Neural crest cell (in vitro differentiated cells): ENCODE data around the gene VPS45. TPM values are rescaled to one million over a fixed set of nuclear protein-coding genes. Genes with fewer than 3 reads are reported as not detected.
A peak's percentile ranks its signal among the peaks of the same experiment; 100 is the strongest.

Source experiments
- DNase-seq: peaks from one replicate; pipeline ENCODE4 v3.0.0; 2021; ENCODE audit warnings: low read depth, mixed read lengths, low spot score
- H3K27ac Mint-ChIP-seq: one replicate; pipeline ENCODE4 v1.8.0; 2021; ENCODE audit warnings: mild to moderate bottlenecking, mixed read lengths; ENCODE audit not compliant: unreplicated experiment
- H3K27me3 Mint-ChIP-seq: 2 replicates; pipeline ENCODE4 v1.8.0; 2021; ENCODE audit warnings: low read depth, mild to moderate bottlenecking, mixed read lengths
- H3K36me3 Mint-ChIP-seq: 2 replicates; pipeline ENCODE4 v1.8.0; 2021; ENCODE audit warnings: low read depth, mild to moderate bottlenecking, mixed read lengths
- H3K4me1 Mint-ChIP-seq: 2 replicates; pipeline ENCODE4 v1.8.0; 2021; ENCODE audit warnings: mixed read lengths
- H3K4me3 Mint-ChIP-seq: one replicate; pipeline ENCODE4 v1.8.0; 2021; ENCODE audit warnings: mild to moderate bottlenecking, mixed read lengths
- H3K9me3 Mint-ChIP-seq: 2 replicates; pipeline ENCODE4 v1.8.0; 2021; ENCODE audit warnings: mixed read lengths
- CTCF ChIP-seq: fragments of 200-600 bp; sonication (generic); conservative IDR thresholded peaks from 2 replicates; pipeline ENCODE4 v1.5.0; 2021; ENCODE audit warnings: antibody characterized with exemption, mild to moderate bottlenecking
- total RNA-seq: library from RNA; stranded (reverse); gene quantifications from 2 replicates; pipeline ENCODE4 v1.2.1, GENCODE V29; 2021

Gene VPS45
- total RNA-seq, 1 donor from 2014 or later = 48.8 TPM

GRCh38 chr1:150065184-150065871 is 2.2 kb upstream of the VPS45 start:
- Mint-ChIP-seq H3K36me3 (peaks cover 7% of the 10 kb centered on the region), H3K27ac (no peak overlapping the region)

DNA sequence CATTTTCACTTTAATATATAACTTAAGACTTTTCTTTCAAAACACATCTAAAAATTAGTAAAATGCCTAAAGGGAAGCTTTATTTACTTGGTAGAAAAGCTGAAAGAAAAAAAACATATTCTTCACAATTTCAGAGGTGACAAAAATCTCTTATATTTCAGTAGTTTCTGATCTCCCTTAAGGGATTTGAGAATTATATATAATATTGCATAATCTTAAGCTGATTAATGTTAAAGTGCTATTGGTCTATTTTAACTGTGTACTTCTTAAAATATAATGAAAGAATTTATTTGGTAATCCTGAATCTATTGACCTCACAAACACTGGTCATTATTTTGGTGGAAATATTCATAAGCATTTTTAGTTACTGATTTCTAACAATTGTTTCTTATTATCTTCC is 1.2 kb upstream of the VPS45 start:
- Mint-ChIP-seq H3K4me1 (peaks cover 42% of the 10 kb centered on the region), H3K36me3 (peaks cover 7% of the 10 kb centered on the region), H3K9me3 (no peaks in the 10 kb centered on the region), H3K27ac (peak overlapping the region; percentile 99), H3K4me3 (peak overlapping the region; percentile 96), H3K27me3 (no peaks in the 10 kb centered on the region)
- no peak for DNase-seq
- TF ChIP-seq CTCF = no peak

More at GRCh38 chr1:150065184-150065871, 2.2 kb upstream of the VPS45 start:
- H3K4me3 Mint-ChIP-seq = peak overlapping the region; percentile 96
- H3K9me3 Mint-ChIP-seq = no peaks in the 10 kb centered on the region
- TF ChIP-seq CTCF = no peak
- H3K4me1 Mint-ChIP-seq = peaks cover 43% of the 10 kb centered on the region
- DNase-seq = no peak
- H3K27me3 Mint-ChIP-seq = no peaks in the 10 kb centered on the region

DNA sequence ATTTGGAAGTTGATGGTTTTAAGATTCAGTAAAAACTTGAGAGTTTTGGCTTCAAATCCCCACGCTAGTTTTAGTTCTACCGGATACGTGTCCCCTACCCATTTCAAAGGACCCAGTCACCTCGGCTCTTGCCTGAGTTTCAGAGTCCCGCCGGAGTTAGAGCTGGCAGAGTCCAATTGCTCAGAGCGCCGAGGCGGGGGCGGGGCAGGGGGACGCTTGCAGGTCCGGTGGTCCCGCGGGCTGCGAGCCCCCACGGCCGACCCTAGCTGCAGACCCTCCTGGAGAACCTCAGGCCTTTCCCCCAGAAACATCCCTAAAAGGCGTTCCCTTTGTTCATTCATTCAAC is 765 bp upstream of the VPS45 start:
- Mint-ChIP-seq H3K4me1 (peaks cover 42% of the 10 kb centered on the region), H3K4me3 (peak overlapping the region; percentile 96), H3K36me3 (peaks cover 7% of the 10 kb centered on the region), H3K27ac (peak overlapping the region; percentile 99), H3K9me3 (no peaks in the 10 kb centered on the region), H3K27me3 (no peaks in the 10 kb centered on the region)
- DNase-seq = peak; percentile 54
- TF ChIP-seq CTCF = no peak

DNA sequence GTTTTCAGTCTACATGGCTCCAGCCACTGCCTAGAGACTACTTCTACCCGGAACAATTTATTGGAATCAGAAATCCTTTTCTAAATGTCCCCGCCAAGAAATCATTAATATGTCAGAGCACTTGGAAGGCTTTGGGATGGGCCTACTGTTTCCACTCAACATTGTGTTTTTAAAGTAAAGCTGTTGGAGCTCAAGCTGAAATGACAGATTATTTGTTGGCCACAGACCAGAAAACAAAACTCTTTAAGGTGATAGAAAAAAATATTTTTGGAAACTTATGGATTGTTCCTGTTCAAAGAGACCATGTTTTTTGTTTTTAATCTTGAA is 496 bp downstream of the VPS45 start:
- peak overlapping the region; percentile 99 for H3K27ac Mint-ChIP-seq
- DNase-seq = no peak

DNA sequence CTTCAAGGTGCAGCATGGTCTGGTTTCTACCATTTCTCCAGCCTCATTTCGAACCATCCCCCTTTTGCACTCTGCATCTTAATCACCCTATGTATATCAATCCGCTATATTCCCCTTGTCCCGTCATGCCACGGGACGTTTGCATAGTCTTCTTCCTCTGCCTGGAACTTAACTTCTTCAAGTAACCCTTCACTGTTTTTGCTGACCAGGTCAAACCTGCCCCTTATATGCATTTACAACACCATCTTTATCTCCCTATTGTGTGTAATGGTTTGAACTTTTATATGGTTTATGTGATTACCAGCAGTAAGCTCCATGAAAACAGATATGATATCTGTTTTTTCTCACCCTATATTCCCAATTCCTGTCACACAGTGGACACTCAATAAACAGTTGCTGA is 2.3 kb downstream of the VPS45 start:
- Mint-ChIP-seq H3K27ac (no peak overlapping the region), H3K9me3 (no peaks in the 10 kb centered on the region), H3K27me3 (no peaks in the 10 kb centered on the region), H3K4me1 (peaks cover 42% of the 10 kb centered on the region), H3K36me3 (peaks cover 18% of the 10 kb centered on the region), H3K4me3 (peak overlapping the region; percentile 74)
- no peak for TF ChIP-seq CTCF
- no peak for DNase-seq

More for the DNA sequence above, 496 bp downstream of the VPS45 start:
- H3K9me3 Mint-ChIP-seq = no peaks in the 10 kb centered on the region
- H3K27me3 Mint-ChIP-seq = no peaks in the 10 kb centered on the region
- no peak for TF ChIP-seq CTCF
- H3K4me3 Mint-ChIP-seq = peak overlapping the region; percentile 96
- peaks cover 42% of the 10 kb centered on the region for H3K4me1 Mint-ChIP-seq
- H3K36me3 Mint-ChIP-seq = peaks cover 13% of the 10 kb centered on the region
